ENCODE measurements around the gene PEX5L. TPM values are rescaled to one million over a fixed set of nuclear protein-coding genes. Genes with fewer than 3 reads are reported as not detected.

Gene PEX5L
- total RNA-seq, 2 donors from 2014 or later: 0.86 to 1.9 TPM

- Histone ChIP-seq H3K4me1 (ENCODE audit: control insufficient read depth, insufficient read depth, low read length) (peaks cover 4% of the 10 kb centered on the region), H3K36me3 (ENCODE audit: control insufficient read depth, insufficient read depth, low read length) (no peaks in the 10 kb centered on the region), H3K4me3 (ENCODE audit: low read length) (no peak overlapping the region), H3K27ac (ENCODE audit: low read depth, low read length) (no peak overlapping the region), H3K9ac (ENCODE audit: extremely low read depth, low read length, poor library complexity, severe bottlenecking) (no peak overlapping the region), H3K27me3 (ENCODE audit: control insufficient read depth, insufficient read depth, low read length, poor library complexity, severe bottlenecking) (no peaks in the 10 kb centered on the region), H3K9me3 (ENCODE audit: control insufficient read depth, low read length) (no peaks in the 10 kb centered on the region)
- DNase-seq: no peak
- Mint-ChIP-seq H3K4me1 (peaks cover 31% of the 10 kb centered on the region), H3K9me3 (no peaks in the 10 kb centered on the region), H3K27ac (no peak overlapping the region), H3K36me3 (ENCODE audit: low read depth) (no peaks in the 10 kb centered on the region), H3K27me3 (ENCODE audit: insufficient read depth) (no peaks in the 10 kb centered on the region), H3K4me3 (no peak overlapping the region)
- WGBS, 2 experiments (ENCODE audit: insufficient coverage in 1 of 2, insufficient read length in 1 of 2): 83 to 94% methylated on average over 2 of the region's 2 CpGs
- TF ChIP-seq, protein P1, sequence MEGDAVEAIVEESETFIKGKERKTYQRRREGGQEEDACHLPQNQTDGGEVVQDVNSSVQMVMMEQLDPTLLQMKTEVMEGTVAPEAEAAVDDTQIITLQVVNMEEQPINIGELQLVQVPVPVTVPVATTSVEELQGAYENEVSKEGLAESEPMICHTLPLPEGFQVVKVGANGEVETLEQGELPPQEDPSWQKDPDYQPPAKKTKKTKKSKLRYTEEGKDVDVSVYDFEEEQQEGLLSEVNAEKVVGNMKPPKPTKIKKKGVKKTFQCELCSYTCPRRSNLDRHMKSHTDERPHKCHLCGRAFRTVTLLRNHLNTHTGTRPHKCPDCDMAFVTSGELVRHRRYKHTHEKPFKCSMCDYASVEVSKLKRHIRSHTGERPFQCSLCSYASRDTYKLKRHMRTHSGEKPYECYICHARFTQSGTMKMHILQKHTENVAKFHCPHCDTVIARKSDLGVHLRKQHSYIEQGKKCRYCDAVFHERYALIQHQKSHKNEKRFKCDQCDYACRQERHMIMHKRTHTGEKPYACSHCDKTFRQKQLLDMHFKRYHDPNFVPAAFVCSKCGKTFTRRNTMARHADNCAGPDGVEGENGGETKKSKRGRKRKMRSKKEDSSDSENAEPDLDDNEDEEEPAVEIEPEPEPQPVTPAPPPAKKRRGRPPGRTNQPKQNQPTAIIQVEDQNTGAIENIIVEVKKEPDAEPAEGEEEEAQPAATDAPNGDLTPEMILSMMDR (conservative IDR thresholded peaks at IDR 0.05): no peak
Observed at GRCh38 chr3:179881791-179882190, 154.9 kb downstream of the PEX5L start.

- peak overlapping the region; percentile 63 for H3K27ac Mint-ChIP-seq
- no peaks in the 10 kb centered on the region for H3K9me3 Mint-ChIP-seq
- no peaks in the 10 kb centered on the region for H3K27me3 ChIP-seq (ENCODE audit: control insufficient read depth, insufficient read depth, low read length, poor library complexity, severe bottlenecking)
- DNase-seq: peak; percentile 61
- no peaks in the 10 kb centered on the region for H3K36me3 Mint-ChIP-seq (ENCODE audit: low read depth)
- H3K36me3 ChIP-seq (ENCODE audit: control insufficient read depth, insufficient read depth, low read length): no peaks in the 10 kb centered on the region
- H3K4me3 ChIP-seq (ENCODE audit: low read length): no peak overlapping the region
- TF ChIP-seq, protein P1 (conservative IDR thresholded peaks at IDR 0.05): no peak
- H3K9me3 ChIP-seq (ENCODE audit: control insufficient read depth, low read length): no peaks in the 10 kb centered on the region
- H3K4me1 ChIP-seq (ENCODE audit: control insufficient read depth, insufficient read depth, low read length): peaks cover 4% of the 10 kb centered on the region
- no peak overlapping the region for H3K27ac ChIP-seq (ENCODE audit: low read depth, low read length)
- WGBS, 2 experiments (ENCODE audit: insufficient coverage in 1 of 2, insufficient read length in 1 of 2): 30 to 59% methylated on average over 2 to 4 of the region's 4 CpGs
- no peak overlapping the region for H3K9ac ChIP-seq (ENCODE audit: extremely low read depth, low read length, poor library complexity, severe bottlenecking)
- H3K4me3 Mint-ChIP-seq: no peak overlapping the region
- H3K27me3 Mint-ChIP-seq (ENCODE audit: insufficient read depth): no peaks in the 10 kb centered on the region
- peaks cover 28% of the 10 kb centered on the region for H3K4me1 Mint-ChIP-seq
Observed at GRCh38 chr3:179880868-179881267, 155.9 kb downstream of the PEX5L start.

DNA sequence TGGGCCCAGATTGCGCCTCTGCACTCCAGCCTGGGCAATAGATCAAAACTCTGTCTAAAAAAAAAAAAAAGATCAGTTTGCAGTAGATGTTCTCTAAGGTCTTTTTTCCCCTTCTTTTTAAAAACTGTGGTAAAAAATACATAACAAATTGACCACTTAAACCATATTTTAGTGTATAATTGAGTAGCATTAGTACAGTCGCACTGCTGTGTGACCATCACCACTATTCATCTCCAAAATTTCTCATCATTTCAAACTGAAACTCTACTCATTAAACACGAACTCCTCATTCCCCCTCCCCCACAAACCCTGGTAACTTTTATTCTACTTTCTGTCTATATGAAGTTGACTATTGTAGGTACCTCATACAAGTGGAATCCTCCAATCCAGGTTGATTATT lies 160.3 kb downstream of the PEX5L start:
- peaks cover 1% of the 10 kb centered on the region for H3K4me1 ChIP-seq (ENCODE audit: control insufficient read depth, insufficient read depth, low read length)
- WGBS, 2 experiments (ENCODE audit: insufficient coverage in 1 of 2, insufficient read length in 1 of 2): 67 to 90% methylated on average over 1 to 3 of the region's 3 CpGs
- Mint-ChIP-seq H3K9me3 (no peaks in the 10 kb centered on the region), H3K36me3 (ENCODE audit: low read depth) (no peaks in the 10 kb centered on the region), H3K4me1 (peaks cover 24% of the 10 kb centered on the region), H3K27ac (no peak overlapping the region), H3K27me3 (ENCODE audit: insufficient read depth) (no peaks in the 10 kb centered on the region), H3K4me3 (no peak overlapping the region)
- no peaks in the 10 kb centered on the region for H3K27me3 ChIP-seq (ENCODE audit: control insufficient read depth, insufficient read depth, low read length, poor library complexity, severe bottlenecking)
- no peak overlapping the region for H3K4me3 ChIP-seq (ENCODE audit: low read length)
- no peak overlapping the region for H3K9ac ChIP-seq (ENCODE audit: extremely low read depth, low read length, poor library complexity, severe bottlenecking)
- no peaks in the 10 kb centered on the region for H3K9me3 ChIP-seq (ENCODE audit: control insufficient read depth, low read length)
- no peaks in the 10 kb centered on the region for H3K36me3 ChIP-seq (ENCODE audit: control insufficient read depth, insufficient read depth, low read length)
- no peak overlapping the region for H3K27ac ChIP-seq (ENCODE audit: low read depth, low read length)
- TF ChIP-seq, protein P1 (conservative IDR thresholded peaks at IDR 0.05): no peak
- no peak for DNase-seq

All from endodermal cell (in vitro differentiated cells).